SH-SY5Y (cell line): Measurements from ENCODE around the gene RALGAPA2.

Experiments used
- GATA2 ChIP-seq: IDR thresholded peaks from 2 replicates; pipeline ENCODE4 v1.6.1; 2011; ENCODE audit warnings: mild to moderate bottlenecking, low read depth, low read length
- GATA3 ChIP-seq: IDR thresholded peaks from 2 replicates; pipeline ENCODE4 v1.6.1; 2011; ENCODE audit warnings: low read depth, mild to moderate bottlenecking, low read length, moderate library complexity

GRCh38 chr20:20547221-20547875 lies 165.1 kb downstream of the RALGAPA2 start:
- TF ChIP-seq GATA2 = no peak
- no peak for TF ChIP-seq GATA3
